Measurements from ENCODE around the gene PELI2.

PELI2 gene

GRCh38 chr14:56173365-56173922 is 55.2 kb downstream of the PELI2 start:
- Histone ChIP-seq H3K4me1 (ENCODE audit: low read length) (no peaks in the 10 kb centered on the region), H3K9ac (ENCODE audit: low read length) (no peak overlapping the region), H3K79me2 (ENCODE audit: low read length) (no peaks in the 10 kb centered on the region), H4K20me1 (ENCODE audit: insufficient read depth, low read length) (no peaks in the 10 kb centered on the region), H3F3A (ENCODE audit: insufficient read depth, low read length) (no peaks in the 10 kb centered on the region), H3K27me3 (replicated peaks; ENCODE audit: insufficient read depth, low read length) (no peaks in the 10 kb centered on the region), H3K4me3 (ENCODE audit: low read length) (no peak overlapping the region), H3K36me3 (replicated peaks; ENCODE audit: insufficient read depth, low read length) (no peaks in the 10 kb centered on the region), H3K4me2 (ENCODE audit: low read depth, low read length) (no peak overlapping the region), H3K9me2 (replicated peaks; ENCODE audit: insufficient read depth, low read length) (no peaks in the 10 kb centered on the region), H3K9me3 (replicated peaks; ENCODE audit: insufficient read depth, low read length) (no peaks in the 10 kb centered on the region), H2AFZ (ENCODE audit: low read length) (no peak overlapping the region), H3K27ac (ENCODE audit: low read length) (no peak overlapping the region)
- no peak for TF ChIP-seq EZH2 (optimal IDR thresholded peaks at IDR 0.05; ENCODE audit: low read depth, low read length)
- TF ChIP-seq, protein P1, sequence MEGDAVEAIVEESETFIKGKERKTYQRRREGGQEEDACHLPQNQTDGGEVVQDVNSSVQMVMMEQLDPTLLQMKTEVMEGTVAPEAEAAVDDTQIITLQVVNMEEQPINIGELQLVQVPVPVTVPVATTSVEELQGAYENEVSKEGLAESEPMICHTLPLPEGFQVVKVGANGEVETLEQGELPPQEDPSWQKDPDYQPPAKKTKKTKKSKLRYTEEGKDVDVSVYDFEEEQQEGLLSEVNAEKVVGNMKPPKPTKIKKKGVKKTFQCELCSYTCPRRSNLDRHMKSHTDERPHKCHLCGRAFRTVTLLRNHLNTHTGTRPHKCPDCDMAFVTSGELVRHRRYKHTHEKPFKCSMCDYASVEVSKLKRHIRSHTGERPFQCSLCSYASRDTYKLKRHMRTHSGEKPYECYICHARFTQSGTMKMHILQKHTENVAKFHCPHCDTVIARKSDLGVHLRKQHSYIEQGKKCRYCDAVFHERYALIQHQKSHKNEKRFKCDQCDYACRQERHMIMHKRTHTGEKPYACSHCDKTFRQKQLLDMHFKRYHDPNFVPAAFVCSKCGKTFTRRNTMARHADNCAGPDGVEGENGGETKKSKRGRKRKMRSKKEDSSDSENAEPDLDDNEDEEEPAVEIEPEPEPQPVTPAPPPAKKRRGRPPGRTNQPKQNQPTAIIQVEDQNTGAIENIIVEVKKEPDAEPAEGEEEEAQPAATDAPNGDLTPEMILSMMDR (IDR thresholded peaks at IDR 0.05; ENCODE audit: low read length) = no peak
- TF ChIP-seq EZH2phosphoT487 (IDR thresholded peaks at IDR 0.05; ENCODE audit: low read length) = no peak
- no peak for DNase-seq

GRCh38 chr14:56175773-56176172 is 57.6 kb downstream of the PELI2 start:
- Histone ChIP-seq H4K20me1 (ENCODE audit: insufficient read depth, low read length) (no peaks in the 10 kb centered on the region), H3K9me2 (replicated peaks; ENCODE audit: insufficient read depth, low read length) (no peaks in the 10 kb centered on the region), H3K27me3 (replicated peaks; ENCODE audit: insufficient read depth, low read length) (no peaks in the 10 kb centered on the region), H3K79me2 (ENCODE audit: low read length) (no peaks in the 10 kb centered on the region), H3F3A (ENCODE audit: insufficient read depth, low read length) (no peaks in the 10 kb centered on the region), H3K36me3 (replicated peaks; ENCODE audit: insufficient read depth, low read length) (no peaks in the 10 kb centered on the region), H3K27ac (ENCODE audit: low read length) (no peak overlapping the region), H3K4me1 (ENCODE audit: low read length) (no peaks in the 10 kb centered on the region), H3K4me2 (ENCODE audit: low read depth, low read length) (no peak overlapping the region), H3K4me3 (ENCODE audit: low read length) (no peak overlapping the region), H3K9me3 (replicated peaks; ENCODE audit: insufficient read depth, low read length) (no peaks in the 10 kb centered on the region), H2AFZ (ENCODE audit: low read length) (no peak overlapping the region), H3K9ac (ENCODE audit: low read length) (no peak overlapping the region)
- DNase-seq = no peak
- TF ChIP-seq EZH2phosphoT487 (IDR thresholded peaks at IDR 0.05; ENCODE audit: low read length) = no peak
- TF ChIP-seq, protein P1 (IDR thresholded peaks at IDR 0.05; ENCODE audit: low read length) = no peak
- no peak for TF ChIP-seq EZH2 (optimal IDR thresholded peaks at IDR 0.05; ENCODE audit: low read depth, low read length)

GRCh38 chr14:56176530-56176929 is 58.3 kb downstream of the PELI2 start:
- H3K9ac ChIP-seq (ENCODE audit: low read length) = no peak overlapping the region
- H4K20me1 ChIP-seq (ENCODE audit: insufficient read depth, low read length) = no peaks in the 10 kb centered on the region
- no peaks in the 10 kb centered on the region for H3K36me3 ChIP-seq (replicated peaks; ENCODE audit: insufficient read depth, low read length)
- no peak overlapping the region for H3K4me2 ChIP-seq (ENCODE audit: low read depth, low read length)
- H3K9me3 ChIP-seq (replicated peaks; ENCODE audit: insufficient read depth, low read length) = no peaks in the 10 kb centered on the region
- DNase-seq = no peak
- H2AFZ ChIP-seq (ENCODE audit: low read length) = no peak overlapping the region
- no peaks in the 10 kb centered on the region for H3K27me3 ChIP-seq (replicated peaks; ENCODE audit: insufficient read depth, low read length)
- H3K4me1 ChIP-seq (ENCODE audit: low read length) = no peaks in the 10 kb centered on the region
- no peak overlapping the region for H3K4me3 ChIP-seq (ENCODE audit: low read length)
- H3F3A ChIP-seq (ENCODE audit: insufficient read depth, low read length) = no peaks in the 10 kb centered on the region
- TF ChIP-seq EZH2phosphoT487 (IDR thresholded peaks at IDR 0.05; ENCODE audit: low read length) (no peak), EZH2 (optimal IDR thresholded peaks at IDR 0.05; ENCODE audit: low read depth, low read length) (no peak)
- TF ChIP-seq, protein P1 (IDR thresholded peaks at IDR 0.05; ENCODE audit: low read length) = no peak
- no peaks in the 10 kb centered on the region for H3K79me2 ChIP-seq (ENCODE audit: low read length)
- no peak overlapping the region for H3K27ac ChIP-seq (ENCODE audit: low read length)
- no peaks in the 10 kb centered on the region for H3K9me2 ChIP-seq (replicated peaks; ENCODE audit: insufficient read depth, low read length)
